ENCODE results near the gene HSD17B1. TPM values are rescaled to one million over a fixed set of nuclear protein-coding genes. Genes with fewer than 3 reads are reported as not detected.

HSD17B1 gene
- total and polyA plus RNA-seq, 2 donors (not counting 3 experiments of a cell fraction or from before 2014, with no cell fraction given), result 0.22 to 1.0 TPM

DNA sequence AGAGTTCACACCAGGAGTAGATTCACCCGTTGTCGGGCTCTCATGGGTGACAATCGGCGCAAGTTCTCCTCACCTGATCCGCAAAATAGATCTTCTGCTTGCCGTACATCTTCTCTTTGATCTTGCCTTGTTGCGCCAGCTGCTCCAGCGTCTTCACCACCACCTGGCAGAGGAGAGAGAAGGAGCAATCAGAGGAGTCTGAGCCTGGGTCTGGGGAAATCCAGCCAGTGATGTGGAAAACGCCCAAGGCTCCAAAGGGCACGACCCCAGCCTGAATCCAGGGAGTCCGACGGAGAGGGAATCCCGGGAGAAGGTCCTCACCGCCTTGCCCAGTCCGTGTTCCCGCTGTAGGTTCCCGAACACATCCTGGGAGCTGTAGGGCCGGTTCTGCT is 24.4 kb downstream of the HSD17B1 start:
- POLR2A ChIA-PET, result interaction anchor here (0.5 kb wide), 1 partner anchor 223 kb away, joined by 10 read pairs; no protein-coding TSS in a partner anchor

More for the DNA sequence above, 24.4 kb downstream of the HSD17B1 start:
- H3K9ac ChIP-seq (replicated peaks; ENCODE audit: extremely low read depth, insufficient read depth, low read length), result peak overlapping the region; percentile 76
- peak overlapping the region; percentile 53 to 80 (median 76) for H3K4me3 ChIP-seq (replicated peaks in 1 of 3; ENCODE audit: insufficient read depth in 1 of 3, low read depth in 1 of 3, low read length in 3 of 3)
- FAIRE-seq (no peak), DNase-seq (ENCODE audit: low read depth, low spot score) (no peak)
- peak overlapping the region; percentile 35 for H2AFZ ChIP-seq (ENCODE audit: low read depth, low read length)
- H3K9me3 ChIP-seq (replicated peaks; ENCODE audit: control insufficient read depth, insufficient read depth, low read length), result no peaks in the 10 kb centered on the region
- peaks cover 17% of the 10 kb centered on the region for H3K79me2 ChIP-seq (ENCODE audit: control insufficient read depth, insufficient read depth, low read length)
- dilution Hi-C loops (cut with MboI; ENCODE audit: extremely low pct_ligation_motif_present, low sequenced_read_pairs) (no loop called here), intact Hi-C loops (cut with micrococcal nuclease) (loop anchor here (1.0 to 5.0 kb wide), 3 partner anchors 10 to 360 kb away; partner anchors contain the start of genes MLX, RETREG3 and TUBG1)
- TF ChIP-seq, protein P1, sequence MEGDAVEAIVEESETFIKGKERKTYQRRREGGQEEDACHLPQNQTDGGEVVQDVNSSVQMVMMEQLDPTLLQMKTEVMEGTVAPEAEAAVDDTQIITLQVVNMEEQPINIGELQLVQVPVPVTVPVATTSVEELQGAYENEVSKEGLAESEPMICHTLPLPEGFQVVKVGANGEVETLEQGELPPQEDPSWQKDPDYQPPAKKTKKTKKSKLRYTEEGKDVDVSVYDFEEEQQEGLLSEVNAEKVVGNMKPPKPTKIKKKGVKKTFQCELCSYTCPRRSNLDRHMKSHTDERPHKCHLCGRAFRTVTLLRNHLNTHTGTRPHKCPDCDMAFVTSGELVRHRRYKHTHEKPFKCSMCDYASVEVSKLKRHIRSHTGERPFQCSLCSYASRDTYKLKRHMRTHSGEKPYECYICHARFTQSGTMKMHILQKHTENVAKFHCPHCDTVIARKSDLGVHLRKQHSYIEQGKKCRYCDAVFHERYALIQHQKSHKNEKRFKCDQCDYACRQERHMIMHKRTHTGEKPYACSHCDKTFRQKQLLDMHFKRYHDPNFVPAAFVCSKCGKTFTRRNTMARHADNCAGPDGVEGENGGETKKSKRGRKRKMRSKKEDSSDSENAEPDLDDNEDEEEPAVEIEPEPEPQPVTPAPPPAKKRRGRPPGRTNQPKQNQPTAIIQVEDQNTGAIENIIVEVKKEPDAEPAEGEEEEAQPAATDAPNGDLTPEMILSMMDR (IDR thresholded peaks at IDR 0.05; ENCODE audit: extremely low read depth in 1 of 2, insufficient read depth in 1 of 2, low read depth in 1 of 2, low read length in 2 of 2), result no peak
- TF ChIP-seq JUN (IDR thresholded peaks at IDR 0.05; ENCODE audit: borderline replicate concordance, insufficient read depth, insufficient read length, low read depth) (no peak), POLR2AphosphoS5 (IDR thresholded peaks at IDR 0.05; ENCODE audit: insufficient read depth, low read depth, low read length) (no peak), EZH2 (IDR thresholded peaks at IDR 0.05; ENCODE audit: borderline replicate concordance, low read depth, low read length, severe bottlenecking) (no peak), MYC (IDR thresholded peaks at IDR 0.05; ENCODE audit: low read depth, low read length) (no peak), FOS (IDR thresholded peaks at IDR 0.05; ENCODE audit: borderline replicate concordance, insufficient read depth, low read length) (no peak), GATA2 (IDR thresholded peaks at IDR 0.05; ENCODE audit: insufficient read depth, insufficient read length, low read depth, low read length) (no peak), POLR2A (IDR thresholded peaks at IDR 0.05; ENCODE audit: low read depth, low read length) (no peak)
- TF ChIP-seq, protein P2, sequence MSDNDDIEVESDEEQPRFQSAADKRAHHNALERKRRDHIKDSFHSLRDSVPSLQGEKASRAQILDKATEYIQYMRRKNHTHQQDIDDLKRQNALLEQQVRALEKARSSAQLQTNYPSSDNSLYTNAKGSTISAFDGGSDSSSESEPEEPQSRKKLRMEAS (IDR thresholded peaks at IDR 0.05; ENCODE audit: insufficient read depth, insufficient read length), result no peak
- H3K27me3 ChIP-seq (ENCODE audit: control insufficient read depth in 2 of 2, insufficient read depth in 2 of 2, low read length in 2 of 2), result no peaks in the 10 kb centered on the region
- CTCF ChIA-PET, result interaction anchor here (1.1 to 7.0 kb wide), 19 partner anchors 9 to 421 kb away, joined by 3 to 235 read pairs (median 9); partner anchors contain the start of genes BECN1, CCR10, CNTNAP1 and MLX
- no peaks in the 10 kb centered on the region for H3K9me1 ChIP-seq (replicated peaks; ENCODE audit: control insufficient read depth, extremely low read depth, insufficient read depth, low read length)
- H3K4me1 ChIP-seq (ENCODE audit: control insufficient read depth, extremely low read depth, insufficient read depth, low read length), result peaks cover 18% of the 10 kb centered on the region
- no peaks in the 10 kb centered on the region for H4K20me1 ChIP-seq (replicated peaks; ENCODE audit: control insufficient read depth, extremely low read depth, insufficient read depth, low read length)
- peak overlapping the region; percentile 92 for H3K4me2 ChIP-seq (ENCODE audit: insufficient read depth, low read length)
- peaks cover 10 to 32% of the 10 kb centered on the region in 2 experiments for H3K36me3 ChIP-seq (ENCODE audit: control insufficient read depth in 2 of 2, extremely low read depth in 1 of 2, insufficient read depth in 2 of 2, low read length in 2 of 2)
- no TSS peak for BruUV-seq (replicated peaks)
- peak overlapping the region; percentile 50 for H3K27ac ChIP-seq (ENCODE audit: insufficient read depth, low read depth, low read length)
